K562 (cell line): ENCODE results near the gene TRIM37. TPM values are rescaled to one million over a fixed set of nuclear protein-coding genes. Genes with fewer than 3 reads are reported as not detected.

ENCODE experiments used
- ATAC-seq: fragments of 200-7000 bp; cut with Tn5 transposase; 3 replicates; pipeline ENCODE4 v1.9.1; 2020; ENCODE audit warnings: moderate library complexity
- BruUV-seq: library from RNA; stranded (reverse); fragments of 400-500 nt; replicated peaks from 2 replicates; lab custom pipeline; 2021; lab: Mats Ljungman, UMichigan
- CTCF ChIA-PET: fragments of 300-600 bp; formaldehyde crosslinking; extraction: SDS; loops from one replicate; lab custom pipeline; 2021; ENCODE audit warnings: low intra/inter-chr PET ratio; lab: Yijun Ruan, JAX
- POLR2A ChIA-PET: fragments of 300-600, 350-650 bp; sonication (Branson Sonifier 250); formaldehyde crosslinking; extraction: SDS; loops from one replicate; lab custom pipeline; 2021; ENCODE audit warnings: antibody characterized with exemption, inconsistent platforms; lab: Yijun Ruan, JAX
- DNase-seq, 4 experiments: peaks; one replicate each; pipeline versions ENCODE4 v3.0.0 to v3.0.0-alpha.2; 2011 to 2018; ENCODE audit warnings: low spot score in 3 of 4, mixed read lengths in 3 of 4; ENCODE audit errors: extremely low read depth in 1 of 4
- FAIRE-seq: peaks from 2 replicates; lab custom pipeline; 2011; peaks lifted over from hg19 to GRCh38; lab: Jason Lieb, UNC
- H2AFZ ChIP-seq: 2 replicates; pipeline ENCODE4 v1.6.0; 2011; ENCODE audit warnings: low read depth, low read length, control low read depth, inconsistent platforms
- H3K27ac ChIP-seq: fragments of 200-600 bp; 3 replicates; pipeline ENCODE4 v1.8.0; 2011; ENCODE audit warnings: low read depth, mild to moderate bottlenecking, control low read depth, inconsistent platforms, low read length, moderate library complexity, mixed read lengths; ENCODE audit errors: extremely low read depth
- H3K27me3 ChIP-seq, 2 experiments: fragments of 300-600 bp in 1 of 2; 2 replicates in 1 of 2; 3 replicates in 1 of 2; pipeline versions ENCODE4 v1.6.0 to v1.8.0; 2011; ENCODE audit warnings: inconsistent platforms in 2 of 2, low read length in 2 of 2, mild to moderate bottlenecking in 1 of 2, mixed read lengths in 1 of 2, moderate library complexity in 1 of 2; ENCODE audit not compliant: control insufficient read depth in 2 of 2, insufficient read depth in 2 of 2
- H3K36me3 ChIP-seq: fragments of 300-600 bp; 3 replicates; pipeline ENCODE4 v1.8.0; 2011; ENCODE audit warnings: mild to moderate bottlenecking, low read length, inconsistent platforms; ENCODE audit not compliant: control insufficient read depth, insufficient read depth
- H3K4me1 ChIP-seq, 2 experiments: fragments of 200-600 bp in 1 of 2; replicated peaks in 1 of 2; 2 replicates in 1 of 2; 3 replicates in 1 of 2; pipeline versions ENCODE4 v1.5.1 to v1.8.0; 2011; ENCODE audit warnings: inconsistent platforms in 2 of 2, low read length in 2 of 2, mild to moderate bottlenecking in 1 of 2, mixed read lengths in 1 of 2, moderate library complexity in 1 of 2; ENCODE audit not compliant: control insufficient read depth in 2 of 2, insufficient read depth in 2 of 2
- H3K4me2 ChIP-seq: 2 replicates; pipeline ENCODE4 v1.6.1; 2011; ENCODE audit warnings: low read length, control low read depth, inconsistent platforms, mixed read lengths; ENCODE audit not compliant: insufficient read depth
- H3K4me3 ChIP-seq: fragments of 200-600 bp; sonication (generic), shearing (Covaris generic); 2 replicates; pipeline ENCODE4 v1.5.1; 2016; ENCODE audit warnings: control low read depth, inconsistent platforms
- H3K79me2 ChIP-seq: fragments of 200-600 bp; 3 replicates; pipeline ENCODE4 v1.8.0; 2011; ENCODE audit warnings: low read length, inconsistent platforms; ENCODE audit not compliant: control insufficient read depth, insufficient read depth
- H3K9ac ChIP-seq, 2 experiments: 2 replicates each; pipeline versions ENCODE4 v1.6.0 to v1.6.1; 2011; ENCODE audit warnings: low read depth in 2 of 2, low read length in 2 of 2, control low read depth in 1 of 2, inconsistent platforms in 1 of 2, mild to moderate bottlenecking in 1 of 2, mixed read lengths in 1 of 2; ENCODE audit not compliant: insufficient read depth in 1 of 2
- H3K9me1 ChIP-seq: one replicate; pipeline ENCODE4 v1.6.0; 2011; ENCODE audit warnings: inconsistent platforms, mild to moderate bottlenecking, low read length, moderate library complexity; ENCODE audit not compliant: control insufficient read depth, insufficient read depth
- H3K9me3 ChIP-seq: replicated peaks from 2 replicates; pipeline ENCODE4 v1.5.1; 2011; ENCODE audit warnings: low read depth, low read length, inconsistent platforms; ENCODE audit not compliant: control insufficient read depth, insufficient read depth
- H4K20me1 ChIP-seq: replicated peaks from 2 replicates; pipeline ENCODE4 v1.6.1; 2011; ENCODE audit warnings: low read length, inconsistent platforms, mixed read lengths; ENCODE audit not compliant: control insufficient read depth, insufficient read depth
- ARNT ChIP-seq, 2 experiments: fragments of 450-650 bp; IDR thresholded peaks; 2 replicates each; pipeline ENCODE4 v1.6.1; 2016; ENCODE audit warnings: mild to moderate bottlenecking in 1 of 2
- HNRNPLL ChIP-seq: fragments of 200-400 bp; formaldehyde crosslinking; IDR thresholded peaks from 2 replicates; pipeline ENCODE4 v1.6.1; 2017; ENCODE audit warnings: low read length, low read depth, mild to moderate bottlenecking; ENCODE audit not compliant: poor library complexity, severe bottlenecking
- LARP7 ChIP-seq: fragments of 450-650 bp; IDR thresholded peaks from 2 replicates; pipeline ENCODE4 v1.6.1; 2016
- MAZ ChIP-seq, 2 experiments: fragments of 450-650 bp in 1 of 2; sonication (generic) in 1 of 2; formaldehyde crosslinking; IDR thresholded peaks in 1 of 2; conservative IDR thresholded peaks in 1 of 2; 2 replicates each; pipeline versions ENCODE4 v1.4.0 to v1.5.0; 2020; ENCODE audit warnings: mild to moderate bottlenecking in 1 of 2, missing genetic modification reagents in 1 of 2
- NELFE ChIP-seq: IDR thresholded peaks from 2 replicates; pipeline ENCODE4 v1.6.1; 2011; ENCODE audit warnings: mild to moderate bottlenecking; ENCODE audit not compliant: insufficient read depth, insufficient read length
- PRPF4 ChIP-seq: fragments of 200-400 bp; formaldehyde crosslinking; IDR thresholded peaks from one replicate; pipeline ENCODE4 v1.6.1; 2017; ENCODE audit warnings: low read length, low read depth, mild to moderate bottlenecking; ENCODE audit not compliant: insufficient read depth, poor library complexity, severe bottlenecking
- RAD21 ChIP-seq, 2 experiments: fragments of 250-450 bp in 1 of 2; fragments of 450-650 bp in 1 of 2; sonication (Bioruptor Pico) in 1 of 2; formaldehyde crosslinking in 1 of 2; IDR thresholded peaks in 1 of 2; conservative IDR thresholded peaks in 1 of 2; 2 replicates each; pipeline versions ENCODE4 v1.4.0 to v1.8.0; 2020 to 2022; ENCODE audit warnings: mild to moderate bottlenecking in 2 of 2, moderate library complexity in 1 of 2
- SMARCA4 ChIP-seq: fragments of 450-650 bp; IDR thresholded peaks from 2 replicates; pipeline ENCODE4 v1.6.1; 2016
- ZBTB11 ChIP-seq, 3 experiments: fragments of 200-800 bp in 1 of 3; fragments of 250-450 bp in 1 of 3; fragments of 450-650 bp in 1 of 3; sonication (Bioruptor Pico) in 1 of 3; sonication (Bioruptor generic) in 1 of 3; formaldehyde crosslinking in 1 of 3; IDR thresholded peaks; 2 replicates each; pipeline versions ENCODE4 v1.6.1 to v1.8.0; 2016 to 2022; ENCODE audit warnings: mild to moderate bottlenecking in 2 of 3, missing genetic modification characterization in 2 of 3, missing compliant biosample characterization in 1 of 3, moderate library complexity in 1 of 3
- ZBTB2 ChIP-seq: fragments of 450-650 bp; IDR thresholded peaks from 2 replicates; pipeline ENCODE4 v1.6.1; 2016; ENCODE audit warnings: antibody characterized with exemption
- ZBTB33 ChIP-seq: sonication (generic); formaldehyde crosslinking; IDR thresholded peaks from 2 replicates; pipeline ENCODE4 v1.8.1; 2023; ENCODE audit warnings: mild to moderate bottlenecking, missing genetic modification reagents
- WGBS: fragments of 100-300 bp; shearing (Covaris generic); methylation state at CpG from one replicate; pipeline ENCODE4 v1.1.6; 2016; ENCODE audit warnings: low coverage, mixed read lengths; ENCODE audit not compliant: insufficient coverage; ENCODE audit errors: missing lambda C conversion rate; 5-methylcytosine and 5-hydroxymethylcytosine counted together
- in situ Hi-C: fragments of 300-500 bp; cut with MboI; formaldehyde crosslinking; loops from 4 replicates; pipeline ENCODE4 v1.15.0; 2018; ENCODE audit warnings: inconsistent platforms, mixed read lengths
- intact Hi-C: fragments of 100-400 bp; cut with micrococcal nuclease; formaldehyde crosslinking; loops from 2 replicates; pipeline ENCODE4 v1.14.2; 2022
- polyA plus RNA-seq, 8 experiments: library from polyadenylated mRNA; depleted of rRNA in 4 of 8; stranded (reverse) in 5 of 8; unstranded in 3 of 8; fragments of >200 nt; fragmentation: Nextera tagmentation in 2 of 8; fragmentation: Illumina TruSeq in 1 of 8; extraction: Ambion mirVana in 2 of 8; extraction: Trizol in 1 of 8; gene quantifications; 2 replicates each; pipeline versions ENCODE4 v1.2.1 to v1.2.3, GENCODE V29; 2011 to 2014; ENCODE audit warnings: inconsistent platforms in 1 of 8, missing spikeins in 1 of 8
- total RNA-seq, 7 experiments: library from RNA; depleted of rRNA in 6 of 7; stranded (reverse); fragments of >200 nt in 6 of 7; fragmentation: Illumina TruSeq in 2 of 7; extraction: Trizol in 2 of 7; gene quantifications; 2 replicates each; pipeline versions ENCODE4 v1.2.1 to v1.2.3, GENCODE V29; 2011 to 2021; ENCODE audit warnings: low replicate concordance in 1 of 7

TRIM37 gene
- total and polyA plus RNA-seq, 9 of the 15 experiments (the other 6 are each of a cell fraction or from before 2014, with no cell fraction given), result 4.5 to 31.4 (median 23.8) TPM

GRCh38 chr17:59004338-59005111 is 102.2 kb downstream of the TRIM37 start:
- in situ Hi-C loops, result loop anchor here (5.0 to 25.0 kb wide), 4 partner anchors 292 to 717 kb away; partner anchors contain the start of gene MPO
- CTCF ChIA-PET, result interaction anchor here (0.6 to 3.1 kb wide), 8 partner anchors 70 to 1005 kb away, joined by 3 to 43 read pairs (median 4); no protein-coding TSS in a partner anchor
- H3K9ac ChIP-seq, result no peak overlapping the region
- H3K36me3 ChIP-seq, result peaks cover 55% of the 10 kb centered on the region
- H3K79me2 ChIP-seq, result no peaks in the 10 kb centered on the region
- no peaks in the 10 kb centered on the region for H3K9me1 ChIP-seq
- no peak overlapping the region for H2AFZ ChIP-seq
- peak overlapping the region; percentile 24; the same call in 1 of the 3 replicates for H3K27ac ChIP-seq
- H3K4me1 ChIP-seq, result peaks cover 0 to 2% of the 10 kb centered on the region in 2 experiments; a peak in 1 of 5 replicates
- no peak overlapping the region for H3K4me3 ChIP-seq
- DNase-seq, result peak; percentile 52 to 78 (median 60)
- H3K9me3 ChIP-seq, result no peaks in the 10 kb centered on the region
- H3K27me3 ChIP-seq, result no peaks in the 10 kb centered on the region
- peak; percentile 90 for ATAC-seq
- BruUV-seq, result no TSS peak
- 19% methylated on average over 4 of the region's 4 CpGs for WGBS
- POLR2A ChIA-PET, result interaction anchor here (0.6 to 1.4 kb wide), 7 partner anchors 12 to 672 kb away, joined by 3 to 13 read pairs (median 3); partner anchors contain the start of gene MTMR4
- FAIRE-seq, result peak; percentile 97
- H3K4me2 ChIP-seq, result no peak overlapping the region
- intact Hi-C loops, result loop anchor here (1.0 kb wide), 3 partner anchors 293 to 486 kb away; no protein-coding TSS in a partner anchor
- H4K20me1 ChIP-seq, result no peaks in the 10 kb centered on the region
- no peak for TF ChIP-seq PRPF4
- no peak for TF ChIP-seq ZBTB33 (CRISPR knock-in tag)
- peak in 1 of 2 experiments; percentile 26; a peak in 1 of 4 replicates for TF ChIP-seq ARNT (IDR thresholded peaks at IDR 0.05)
- TF ChIP-seq HNRNPLL, result no peak
- peak in 1 of 2 experiments; percentile 42; a peak in 1 of 4 replicates for TF ChIP-seq MAZ (CRISPR knock-in tag; conservative IDR thresholded peaks at IDR 0.05 in 1 of 2, IDR thresholded peaks at IDR 0.05 in 1 of 2)
- TF ChIP-seq RAD21 (CRISPR knock-in tag; conservative IDR thresholded peaks at IDR 0.05 in 1 of 2, IDR thresholded peaks at IDR 0.05 in 1 of 2), result peak; percentile 95 to 97
- no peak for TF ChIP-seq LARP7
- TF ChIP-seq SMARCA4, result 0 out of 2 replicates have a peak, but pooled peaks have one; percentile 23
- no peak for TF ChIP-seq NELFE
- no peak for TF ChIP-seq ZBTB2
- peak in 1 of 3 experiments; percentile 85; a peak in 2 of 6 replicates for TF ChIP-seq ZBTB11 (CRISPR knock-in tag; IDR thresholded peaks at IDR 0.05)
